Chondrocyte (in vitro differentiated cells): ENCODE data around the gene TNNI2. TPM values are rescaled to one million over a fixed set of nuclear protein-coding genes. Genes with fewer than 3 reads are reported as not detected.
"Not testable (repeated sequence)": the region's sequence is repeated elsewhere in the genome, so short reads cannot be mapped to it uniquely, and the experiment has no call there.

Source experiments
- DNase-seq: peaks from one replicate; pipeline ENCODE4 v3.0.0; 2021; ENCODE audit warnings: mixed read lengths, low spot score
- H3K27ac Mint-ChIP-seq: one replicate; pipeline ENCODE4 v1.8.0; 2021; ENCODE audit warnings: mild to moderate bottlenecking, moderate library complexity, mixed read lengths; ENCODE audit not compliant: unreplicated experiment
- H3K27me3 Mint-ChIP-seq: 2 replicates; pipeline ENCODE4 v1.8.0; 2021; ENCODE audit warnings: low read depth, mixed read lengths
- H3K36me3 Mint-ChIP-seq: 2 replicates; pipeline ENCODE4 v1.8.0; 2021; ENCODE audit warnings: low read depth, mixed read lengths
- H3K4me1 Mint-ChIP-seq: 2 replicates; pipeline ENCODE4 v1.8.0; 2021; ENCODE audit warnings: low read depth, mild to moderate bottlenecking, mixed read lengths
- H3K4me3 Mint-ChIP-seq: one replicate; pipeline ENCODE4 v1.8.0; 2021; ENCODE audit warnings: mild to moderate bottlenecking, moderate library complexity, mixed read lengths; ENCODE audit not compliant: unreplicated experiment
- H3K9me3 Mint-ChIP-seq: 2 replicates; pipeline ENCODE4 v1.8.0; 2021; ENCODE audit warnings: low read depth, mixed read lengths
- CTCF ChIP-seq: fragments of 200-600 bp; sonication (generic); IDR thresholded peaks from 2 replicates; pipeline ENCODE4 v1.5.0; 2021; ENCODE audit warnings: antibody characterized with exemption, mild to moderate bottlenecking, moderate library complexity
- total RNA-seq: library from RNA; stranded (reverse); gene quantifications from 3 replicates; pipeline ENCODE4 v1.2.1, GENCODE V29; 2021

TNNI2 gene
- total RNA-seq, 1 donor from 2014 or later: 1.3 TPM

DNA sequence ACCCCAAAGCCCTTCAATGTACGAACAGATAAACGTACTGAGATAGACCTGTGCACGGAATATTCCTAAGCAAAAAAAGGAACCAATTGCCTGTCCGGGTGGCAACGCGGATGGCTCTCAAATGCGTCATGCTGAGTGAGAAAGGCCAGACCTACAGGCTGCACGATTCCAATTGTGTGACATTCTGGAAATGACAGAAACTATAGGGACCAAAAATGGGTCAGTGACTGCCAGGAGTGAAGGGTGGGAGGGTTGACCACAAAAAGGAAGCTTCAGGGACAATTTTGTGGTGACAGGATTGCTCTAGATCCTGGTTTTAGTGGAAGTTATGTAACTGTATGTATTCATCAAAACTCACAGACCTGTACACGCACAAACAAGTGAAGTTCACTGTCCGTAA is 28.0 kb upstream of the TNNI2 start:
- no peaks in the 10 kb centered on the region for H3K9me3 Mint-ChIP-seq
- no peaks in the 10 kb centered on the region for H3K27me3 Mint-ChIP-seq

GRCh38 chr11:1812274-1812673 is 26.5 kb upstream of the TNNI2 start:
- Mint-ChIP-seq H3K9me3 (no peaks in the 10 kb centered on the region), H3K27me3 (no peaks in the 10 kb centered on the region), H3K4me1 (peaks cover 18% of the 10 kb centered on the region), H3K4me3 (no peak overlapping the region), H3K27ac (no peak overlapping the region), H3K36me3 (peaks cover 2% of the 10 kb centered on the region)
- no peak for DNase-seq
- TF ChIP-seq CTCF: no peak

More for the DNA sequence above, 28.0 kb upstream of the TNNI2 start:
- Mint-ChIP-seq H3K36me3 (peaks cover 2% of the 10 kb centered on the region), H3K4me1 (peaks cover 12% of the 10 kb centered on the region), H3K4me3 (no peak overlapping the region), H3K27ac (no peak overlapping the region)
- DNase-seq: no peak
- TF ChIP-seq CTCF: no peak

GRCh38 chr11:1812801-1813200 is 26.0 kb upstream of the TNNI2 start:
- H3K4me1 Mint-ChIP-seq: peaks cover 20% of the 10 kb centered on the region
- H3K36me3 Mint-ChIP-seq: peaks cover 2% of the 10 kb centered on the region
- no peak overlapping the region for H3K4me3 Mint-ChIP-seq
- DNase-seq: no peak
- H3K9me3 Mint-ChIP-seq: peaks cover 3% of the 10 kb centered on the region
- no peaks in the 10 kb centered on the region for H3K27me3 Mint-ChIP-seq
- H3K27ac Mint-ChIP-seq: no peak overlapping the region
- no peak for TF ChIP-seq CTCF

- peaks cover 20% of the 10 kb centered on the region for H3K4me1 Mint-ChIP-seq
- not testable (repeated sequence) for H3K27ac Mint-ChIP-seq, H3K36me3 Mint-ChIP-seq, H3K4me3 Mint-ChIP-seq, DNase-seq, H3K27me3 Mint-ChIP-seq, H3K9me3 Mint-ChIP-seq
Measured at GRCh38 chr11:1813356-1813755, 25.4 kb upstream of the TNNI2 start.

GRCh38 chr11:1814691-1815090 is 24.1 kb upstream of the TNNI2 start:
- peaks cover 25% of the 10 kb centered on the region for H3K4me1 Mint-ChIP-seq
- H3K27me3 Mint-ChIP-seq: no peaks in the 10 kb centered on the region
- DNase-seq: no peak
- no peak for TF ChIP-seq CTCF
- H3K27ac Mint-ChIP-seq: no peak overlapping the region
- no peak overlapping the region for H3K4me3 Mint-ChIP-seq
- peaks cover 3% of the 10 kb centered on the region for H3K36me3 Mint-ChIP-seq
- H3K9me3 Mint-ChIP-seq: peaks cover 7% of the 10 kb centered on the region

- Mint-ChIP-seq H3K36me3 (peaks cover 3% of the 10 kb centered on the region), H3K9me3 (peaks cover 7% of the 10 kb centered on the region), H3K4me3 (no peak overlapping the region), H3K4me1 (peaks cover 31% of the 10 kb centered on the region), H3K27me3 (no peaks in the 10 kb centered on the region), H3K27ac (no peak overlapping the region)
- no peak for DNase-seq
- no peak for TF ChIP-seq CTCF
Measured at GRCh38 chr11:1815311-1815710, 23.5 kb upstream of the TNNI2 start.
